GM19043 (cell line): Measurements from ENCODE around the gene OR11H6.
"Not testable (repeated sequence)": the region's sequence is repeated elsewhere in the genome, so short reads cannot be mapped to it uniquely, and the experiment has no call there.

Source experiments
- ATAC-seq: cut with Tn5 transposase; IDR thresholded peaks from one replicate; pipeline ENCODE4 v1.9.1; 2021; ENCODE audit warnings: low read depth; ENCODE audit not compliant: unreplicated experiment

The OR11H6 gene

GRCh38 chr14:20247646-20248246 is 24.2 kb downstream of the OR11H6 start:
- no peak for ATAC-seq

GRCh38 chr14:20262642-20263128 is 39.2 kb downstream of the OR11H6 start:
- ATAC-seq: no peak

- ATAC-seq: not testable (repeated sequence)
Observed at GRCh38 chr14:20264361-20264760, 40.9 kb downstream of the OR11H6 start.

- ATAC-seq: no peak
Observed at GRCh38 chr14:20274062-20274461, 50.6 kb downstream of the OR11H6 start.
